GM18499 (cell line): ENCODE results near the gene IRF1.

ENCODE experiments used
- ATAC-seq: cut with Tn5 transposase; IDR thresholded peaks from one replicate; pipeline ENCODE4 v1.9.1; 2021; ENCODE audit warnings: moderate number of reproducible peaks; ENCODE audit not compliant: insufficient read depth, unreplicated experiment

The IRF1 gene

DNA sequence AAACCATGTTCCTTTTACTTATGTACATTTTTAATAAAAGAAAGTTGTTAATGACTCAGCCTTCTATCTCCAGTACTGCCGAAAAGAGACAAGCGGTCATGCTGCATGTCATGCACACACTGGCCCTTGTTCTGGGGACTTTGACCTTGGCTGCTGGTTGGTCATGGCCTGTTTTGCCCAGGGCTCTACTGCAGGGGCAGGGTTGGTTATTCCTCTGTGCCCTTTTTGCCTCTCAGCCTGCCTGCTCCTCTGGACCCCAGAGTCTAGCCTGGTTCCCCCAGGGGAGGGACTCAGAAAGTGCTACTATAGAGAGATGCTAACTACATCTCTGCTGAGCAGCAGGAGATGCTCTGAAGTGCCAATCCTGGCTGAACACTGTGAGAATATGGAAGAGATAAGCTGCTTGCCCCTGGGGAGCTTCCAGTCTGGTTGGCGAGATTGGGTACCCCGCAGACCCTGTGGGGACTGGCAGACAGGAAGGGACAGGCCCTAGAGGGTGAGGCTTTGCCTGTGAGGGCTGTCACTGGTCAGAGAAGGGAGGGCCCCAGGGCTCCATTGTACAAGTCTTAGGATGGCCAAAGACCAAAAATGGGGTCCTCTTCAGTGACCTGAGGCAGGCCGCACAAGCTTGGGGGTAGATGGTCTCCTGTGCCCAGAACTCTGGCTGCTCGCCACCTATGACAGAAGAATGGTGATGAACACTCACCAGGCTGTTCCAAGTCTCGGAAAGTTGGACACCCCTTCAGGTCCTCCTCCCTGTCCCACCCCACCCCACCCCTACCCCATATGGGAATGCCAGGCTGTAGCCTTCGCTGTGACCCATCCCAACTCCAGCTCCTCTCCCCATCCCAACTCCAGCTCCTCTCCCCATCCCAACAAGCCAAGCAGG, 14.3 kb downstream of the IRF1 start:
- no peak for ATAC-seq

DNA sequence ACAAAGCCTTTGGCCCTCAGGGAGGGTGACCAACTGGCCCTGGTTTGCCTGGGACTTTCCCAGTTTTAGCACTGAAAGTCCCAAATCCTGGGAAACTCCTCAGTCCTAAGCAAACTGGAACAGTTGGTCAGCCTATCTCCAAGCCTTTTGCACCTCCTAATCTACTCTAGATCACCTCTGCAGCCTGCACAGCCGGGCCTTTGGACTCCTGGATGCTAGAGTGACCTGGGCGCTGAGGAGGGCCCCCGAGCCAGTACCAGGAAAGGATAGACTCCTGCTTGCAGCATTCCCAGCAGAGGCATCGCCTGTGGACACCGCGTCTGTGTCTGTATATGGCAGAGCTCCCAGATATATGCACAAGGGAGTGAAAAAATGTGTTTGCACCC, 15.1 kb downstream of the IRF1 start:
- no peak for ATAC-seq

DNA sequence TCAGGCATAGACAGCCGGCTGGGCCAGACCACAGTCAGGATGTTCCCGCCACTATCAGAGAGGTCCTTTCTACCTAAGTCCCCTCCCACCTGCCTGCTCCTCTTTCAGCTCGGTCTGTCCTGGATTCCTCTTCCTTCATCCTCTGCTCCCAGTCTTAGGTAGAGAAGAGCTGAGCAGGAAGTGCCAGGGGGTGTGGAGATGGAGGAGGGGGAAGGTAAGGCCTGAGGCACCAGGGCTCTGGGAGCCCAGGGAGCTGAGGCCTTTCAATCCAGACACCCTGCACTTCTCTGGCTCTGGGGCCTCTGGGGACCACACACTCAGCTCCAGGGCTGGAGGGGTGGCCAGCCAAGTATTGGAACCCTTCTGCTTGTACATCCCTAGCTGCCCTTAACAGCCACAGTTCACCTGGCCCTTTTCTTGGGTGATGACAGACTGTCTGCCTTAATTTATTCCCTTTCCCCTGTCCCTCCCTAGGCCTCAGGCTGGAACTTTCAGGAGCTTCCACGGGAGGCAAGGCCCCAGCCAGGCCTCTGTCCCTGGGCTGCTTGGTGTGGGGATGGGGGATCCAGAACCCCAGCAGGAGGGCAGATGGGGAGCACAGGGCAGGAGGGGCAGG, 15.6 kb downstream of the IRF1 start:
- ATAC-seq: no peak

DNA sequence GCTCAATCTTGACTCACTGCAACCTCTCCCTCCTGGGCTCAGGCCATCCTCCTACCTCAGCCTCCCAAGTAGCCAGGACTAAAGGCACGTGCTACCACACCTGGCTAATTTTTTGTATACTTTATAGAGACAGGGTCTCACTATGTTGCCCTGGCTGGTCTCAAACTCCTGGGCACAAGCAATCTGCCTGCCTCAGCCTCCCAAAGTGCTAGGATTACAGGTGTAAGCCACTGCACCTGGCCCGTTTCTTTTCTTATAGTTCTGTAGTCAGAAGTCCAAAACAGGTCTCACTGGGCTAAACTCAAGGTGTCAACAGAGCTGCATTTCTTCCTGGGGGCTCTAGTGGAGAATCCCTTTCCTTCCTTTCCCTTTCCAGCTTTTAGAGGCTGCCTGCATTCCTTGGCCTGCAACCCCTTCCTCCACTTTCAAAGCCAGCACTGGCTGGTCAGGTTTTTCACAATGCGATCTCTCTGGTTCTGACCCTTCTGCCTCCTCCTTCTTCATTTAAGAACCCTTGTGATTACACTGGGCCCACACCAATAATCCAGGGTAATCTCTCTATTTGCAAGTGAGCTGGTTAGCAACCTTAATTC, 16.3 kb downstream of the IRF1 start:
- no peak for ATAC-seq

DNA sequence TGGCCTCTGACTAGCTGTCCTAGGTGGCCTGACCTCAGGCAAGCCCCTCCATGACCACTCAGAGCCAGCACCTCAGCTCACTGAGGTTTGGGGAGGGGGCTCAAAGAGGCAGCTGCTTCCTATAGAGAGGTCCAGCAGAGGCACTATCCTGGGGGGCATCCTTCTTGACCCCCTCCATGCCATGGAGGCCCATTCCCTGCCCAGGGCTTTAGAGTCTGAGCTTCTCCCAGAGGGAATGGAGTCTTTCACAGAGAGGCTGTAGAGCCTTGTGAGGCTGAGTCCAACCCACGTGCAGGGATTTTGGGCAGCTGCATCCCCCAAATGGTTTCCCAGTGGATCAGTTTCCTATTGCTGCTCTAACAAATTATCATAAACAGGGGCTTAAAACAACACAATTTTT, 16.9 kb downstream of the IRF1 start:
- no peak for ATAC-seq

DNA sequence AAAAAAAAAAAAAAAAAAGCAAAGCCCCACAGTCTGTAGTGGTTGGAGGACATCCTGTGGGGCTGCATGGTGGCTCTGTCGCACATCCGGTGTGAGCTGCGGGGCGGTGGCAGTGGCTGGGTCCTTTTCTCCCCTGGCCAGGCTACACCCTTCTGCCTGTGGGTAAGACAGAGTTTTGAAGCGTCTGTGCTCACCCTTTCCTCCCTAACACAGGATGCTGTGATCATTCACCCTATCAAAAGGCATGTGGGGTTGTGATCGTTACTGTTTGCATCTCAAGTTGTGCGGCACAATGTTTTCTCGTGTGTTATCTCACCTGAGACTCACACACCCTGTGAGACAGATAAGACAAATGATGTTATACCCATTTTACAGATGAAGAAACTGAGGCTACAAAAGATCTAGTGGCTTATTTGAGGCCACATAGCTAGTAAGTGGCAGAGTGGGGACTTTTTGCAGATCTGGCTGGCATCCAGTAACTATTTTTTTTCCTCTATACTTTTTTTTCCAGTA, 17.5 kb downstream of the IRF1 start:
- ATAC-seq: peak; percentile 54

DNA sequence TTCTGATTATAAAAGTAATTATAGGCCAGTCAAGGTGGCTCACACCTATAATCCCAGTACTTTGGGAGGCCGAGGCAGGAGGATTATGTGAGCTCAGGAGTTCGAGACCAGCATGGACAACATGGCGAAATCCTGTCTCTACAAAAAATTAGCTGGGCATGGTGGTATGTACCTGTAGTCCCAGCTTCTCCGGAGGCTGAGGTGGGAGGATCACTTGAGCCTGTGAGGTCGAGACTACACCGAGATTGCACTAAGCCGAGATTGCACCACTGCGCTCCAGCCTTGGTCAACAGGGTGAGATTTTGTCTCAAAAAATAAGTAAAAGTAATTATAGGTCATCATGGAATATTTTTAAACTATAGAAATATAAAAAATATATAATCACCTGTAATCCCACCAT, 18.1 kb downstream of the IRF1 start:
- no peak for ATAC-seq

DNA sequence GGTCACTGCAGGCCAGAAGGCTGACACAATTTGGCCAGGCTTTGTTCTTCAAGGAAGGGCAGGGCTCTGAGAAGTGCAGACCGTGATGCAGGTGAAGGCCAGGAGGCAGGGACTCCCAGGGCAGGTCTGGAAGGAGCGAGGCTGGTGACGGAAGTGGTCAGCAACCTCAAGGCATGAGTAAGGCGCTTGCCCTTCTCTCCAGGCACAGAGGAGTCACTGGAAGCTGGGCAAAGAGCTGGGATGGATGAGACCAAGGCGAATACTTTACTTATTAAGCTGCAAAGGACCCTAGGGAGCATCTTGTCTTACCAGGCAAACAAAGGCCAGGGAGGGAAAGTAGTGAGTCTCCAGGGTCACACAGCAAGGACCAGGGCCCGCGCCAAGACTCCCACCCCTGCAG, 18.6 kb downstream of the IRF1 start:
- ATAC-seq: no peak

DNA sequence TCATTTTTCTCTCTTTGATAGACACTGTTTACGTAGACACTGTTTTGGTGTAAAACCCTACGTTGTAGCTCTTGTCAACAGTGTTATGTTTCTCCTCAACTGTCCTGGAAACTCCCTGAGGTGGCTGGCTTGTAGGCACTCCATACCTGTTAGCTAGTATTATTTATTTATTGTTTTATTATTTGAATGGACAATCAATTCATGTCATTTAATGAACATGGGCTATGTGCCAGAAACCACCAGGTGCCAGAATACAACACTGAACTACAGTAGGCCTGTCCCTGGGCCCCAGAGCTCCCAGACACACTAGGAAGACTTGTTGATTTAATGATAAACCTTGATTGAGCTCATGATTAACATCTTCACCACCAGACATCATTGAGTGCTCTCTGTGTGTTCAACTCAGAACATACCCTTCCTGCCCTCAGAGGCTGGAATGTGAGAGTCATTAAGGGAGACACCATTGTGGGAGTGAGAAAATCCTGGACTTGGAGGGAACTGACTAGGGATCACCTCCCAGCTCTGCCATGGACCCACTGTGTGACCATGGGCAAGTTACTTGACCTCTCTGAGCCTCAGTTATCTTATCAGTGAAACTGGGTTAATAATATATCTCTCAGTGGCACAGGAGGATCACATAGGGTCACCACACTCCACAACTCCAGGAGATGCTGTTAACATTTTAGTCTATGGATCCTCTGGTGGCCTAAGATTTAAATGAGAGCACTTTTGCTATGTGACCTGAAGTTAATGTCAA, 19.2 kb downstream of the IRF1 start:
- ATAC-seq: no peak

DNA sequence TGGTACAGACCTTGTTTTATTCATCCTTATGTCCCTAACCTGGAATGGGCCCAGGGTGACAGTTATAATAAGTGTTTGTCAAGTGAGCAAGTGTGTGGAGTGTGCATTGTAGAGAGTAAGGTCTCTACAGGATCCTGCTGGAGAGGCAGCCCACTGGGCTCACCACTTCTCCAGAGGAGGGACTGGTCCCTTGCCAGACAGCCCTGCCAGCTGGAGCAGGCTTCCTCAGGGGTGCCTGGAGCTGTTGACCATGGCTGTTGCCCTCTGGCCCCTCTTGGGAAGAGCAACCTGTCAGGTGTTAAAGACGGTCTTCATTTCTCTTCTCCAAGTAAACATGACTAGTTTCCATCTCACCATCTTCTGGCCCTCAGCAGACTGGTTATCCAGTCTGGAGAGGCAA, 20.0 kb downstream of the IRF1 start:
- no peak for ATAC-seq

DNA sequence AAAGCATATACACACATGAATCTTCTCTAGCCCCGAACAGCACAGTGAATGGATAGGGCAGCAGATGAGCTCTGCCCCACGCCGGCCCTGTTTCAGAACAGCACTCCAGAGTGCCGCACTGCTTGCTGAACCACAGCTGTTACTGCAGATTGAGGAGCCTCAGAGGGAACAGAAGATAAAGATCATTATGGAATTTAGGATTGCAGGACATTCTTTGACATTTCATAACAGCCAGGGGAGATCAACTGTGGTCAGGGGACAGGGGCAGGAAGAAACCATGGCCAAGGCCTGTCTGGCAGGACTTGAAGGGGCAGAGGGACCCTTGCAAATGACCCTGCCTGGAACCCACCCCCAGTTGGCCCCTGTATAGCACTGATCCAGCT, 20.6 kb downstream of the IRF1 start:
- no peak for ATAC-seq

DNA sequence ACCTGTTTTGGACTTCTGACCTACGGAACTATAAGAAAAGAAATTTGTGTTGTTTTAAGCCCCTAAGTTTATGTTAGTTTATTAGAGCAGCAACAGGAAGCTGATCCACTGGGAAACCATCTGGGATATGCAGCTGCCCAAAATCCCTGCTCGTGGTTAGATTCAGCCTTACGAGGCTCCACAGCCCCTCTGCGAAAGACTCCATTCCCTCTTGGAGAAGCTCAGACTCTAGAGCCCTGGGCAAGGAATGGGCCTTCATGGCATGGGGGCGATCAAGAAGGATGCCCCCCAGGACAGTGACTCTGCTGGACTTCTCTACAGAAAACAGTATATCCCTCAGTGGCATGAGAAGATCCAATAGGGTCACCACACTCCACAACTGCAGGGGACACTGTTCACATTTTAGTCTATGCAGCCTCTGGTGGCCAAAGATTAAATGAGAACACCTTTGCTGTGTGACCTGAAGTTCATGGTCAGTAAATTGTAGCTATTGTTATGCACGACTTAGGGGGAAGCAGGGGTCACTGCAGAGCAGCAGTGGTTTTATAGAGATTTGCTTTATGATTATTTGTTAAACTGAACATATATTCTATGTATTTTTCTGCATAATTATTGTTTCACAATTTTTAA, 21.1 kb downstream of the IRF1 start:
- ATAC-seq: no peak

DNA sequence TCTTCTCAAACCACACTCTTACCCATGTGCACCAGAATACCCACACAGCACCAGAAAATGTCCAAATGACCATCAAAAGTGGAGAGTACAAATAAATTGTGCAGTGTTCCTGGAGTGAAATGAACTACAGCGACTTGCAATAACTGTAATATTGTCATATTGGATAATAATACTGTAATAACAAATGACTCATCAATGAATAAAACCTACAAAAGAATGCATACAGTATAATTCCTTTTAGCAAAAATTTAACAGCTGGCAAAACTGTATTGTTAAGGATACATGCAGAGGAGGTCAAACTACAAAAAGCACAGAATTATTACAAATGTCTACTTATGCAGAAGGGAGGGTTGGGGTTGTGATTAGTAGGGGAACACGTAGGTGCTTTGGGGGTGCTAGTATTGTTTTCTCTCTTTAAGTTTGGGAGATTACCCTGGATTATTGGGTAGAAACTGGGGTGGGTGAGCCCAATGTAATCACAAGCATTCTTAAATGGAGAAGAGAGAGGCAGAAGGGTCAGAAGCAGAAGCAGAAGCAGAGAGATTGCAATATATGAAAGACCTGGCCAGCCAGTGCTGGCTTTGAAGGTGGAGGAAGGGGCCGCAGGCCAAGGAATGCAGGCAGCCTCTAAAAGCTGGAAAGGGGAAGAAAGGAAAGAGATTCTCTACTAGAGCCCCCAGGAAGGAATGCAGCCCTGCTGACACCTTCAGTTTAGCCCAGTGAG, 21.8 kb downstream of the IRF1 start:
- ATAC-seq: no peak

DNA sequence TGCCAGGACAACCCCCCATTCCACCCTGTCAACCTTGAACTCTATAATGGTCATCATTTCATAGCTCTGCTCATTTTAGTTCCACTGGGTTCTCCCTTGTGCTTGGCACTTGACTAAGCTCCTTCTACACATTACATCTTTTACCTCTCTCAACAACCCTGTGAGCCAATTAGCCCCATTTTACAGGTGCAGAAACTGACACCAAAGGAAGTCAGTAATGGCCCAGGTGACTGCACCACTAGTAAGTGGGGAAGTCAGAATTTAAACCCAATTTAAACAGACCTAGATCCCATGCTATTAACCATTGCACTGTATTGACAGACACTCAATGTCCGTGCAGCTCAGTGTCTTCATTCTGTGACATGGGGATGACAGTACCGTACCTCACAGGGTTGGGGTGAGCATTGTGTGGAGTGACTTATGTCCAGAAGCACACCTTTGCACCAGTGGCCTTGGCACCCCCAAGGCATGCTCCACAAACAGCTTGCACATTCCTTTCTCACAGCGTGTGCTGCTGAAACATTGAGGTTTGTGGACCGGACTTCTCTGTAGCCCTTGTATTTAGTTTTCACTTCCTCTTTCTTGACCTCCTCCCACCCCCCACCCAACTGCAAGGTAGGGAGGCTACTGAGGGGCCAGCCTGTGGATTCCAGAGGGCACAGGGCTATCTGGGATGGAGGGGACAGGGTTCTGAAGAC, 23.1 kb downstream of the IRF1 start:
- ATAC-seq: no peak

DNA sequence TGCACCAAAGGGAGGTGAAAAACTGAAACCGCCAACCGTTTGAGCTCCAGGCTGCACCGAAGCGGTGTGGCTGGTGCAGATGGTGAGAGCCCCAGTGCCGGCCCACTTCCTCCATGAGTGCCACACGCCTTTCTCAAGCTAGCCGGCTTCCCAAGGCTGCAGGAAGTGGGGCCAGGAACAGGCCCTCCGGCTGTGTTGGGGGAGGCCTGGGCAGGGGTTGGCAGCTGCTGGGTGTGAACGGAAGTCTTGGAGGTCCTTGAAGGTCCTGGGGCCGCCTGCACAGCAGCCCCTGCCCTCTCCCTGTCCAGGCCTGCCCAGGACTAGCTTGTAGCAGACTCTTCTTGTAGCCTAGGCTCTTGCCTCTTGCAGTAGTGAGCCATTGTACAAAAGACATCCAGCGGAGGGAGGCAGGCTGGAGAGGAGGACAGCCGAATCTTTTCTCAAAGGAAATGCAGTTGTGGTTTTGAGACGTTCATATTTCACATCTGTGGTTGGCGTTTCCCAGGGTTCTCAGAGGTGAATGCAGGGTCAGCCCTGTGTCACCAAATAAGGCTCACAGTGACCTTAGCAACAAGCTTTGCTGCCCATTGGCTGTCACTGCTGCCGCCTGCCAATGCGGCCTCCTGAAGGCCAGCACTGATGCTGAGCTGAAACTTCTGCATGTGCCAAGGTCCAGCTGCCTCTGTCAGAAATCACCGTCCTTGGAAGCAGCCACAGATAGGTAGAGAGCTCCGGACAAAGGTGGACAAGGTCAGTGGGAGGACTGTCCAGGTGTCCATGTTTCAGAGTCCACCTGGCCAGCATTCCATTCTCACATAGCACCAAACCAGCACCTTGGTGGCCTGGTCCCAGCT, 23.9 kb downstream of the IRF1 start:
- ATAC-seq: peak; percentile 59

DNA sequence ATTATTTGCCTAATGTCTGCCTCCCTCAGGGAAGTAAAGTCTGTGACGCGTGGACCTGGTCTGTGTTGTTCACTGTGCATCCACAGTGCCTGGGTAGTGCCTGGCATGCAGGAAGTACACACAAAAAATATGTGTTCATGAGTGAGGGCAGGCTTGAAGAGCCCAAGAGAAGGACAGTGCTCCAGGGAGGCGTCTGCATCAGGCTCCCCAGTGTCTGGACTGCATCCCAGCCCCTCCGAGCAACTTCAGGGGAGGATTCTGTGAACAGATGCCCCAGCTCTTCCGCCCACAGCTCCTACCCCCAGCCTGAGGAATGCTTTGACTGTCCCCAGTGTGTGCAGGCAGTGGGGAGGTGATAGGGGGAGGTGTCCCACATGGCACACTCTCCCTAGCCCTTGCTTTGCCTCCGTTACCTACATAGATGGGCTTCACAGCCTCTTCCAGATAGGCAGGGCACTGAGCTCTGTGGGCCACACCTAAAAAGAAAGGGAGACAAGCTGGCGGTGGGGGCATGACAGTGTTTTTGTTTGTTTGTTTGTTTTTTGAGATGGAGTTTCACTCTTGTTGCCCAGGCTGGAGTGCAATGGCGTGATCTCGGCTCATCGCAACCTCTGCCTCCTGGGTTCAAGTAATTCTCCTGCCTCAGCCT, 25.4 kb downstream of the IRF1 start:
- no peak for ATAC-seq

DNA sequence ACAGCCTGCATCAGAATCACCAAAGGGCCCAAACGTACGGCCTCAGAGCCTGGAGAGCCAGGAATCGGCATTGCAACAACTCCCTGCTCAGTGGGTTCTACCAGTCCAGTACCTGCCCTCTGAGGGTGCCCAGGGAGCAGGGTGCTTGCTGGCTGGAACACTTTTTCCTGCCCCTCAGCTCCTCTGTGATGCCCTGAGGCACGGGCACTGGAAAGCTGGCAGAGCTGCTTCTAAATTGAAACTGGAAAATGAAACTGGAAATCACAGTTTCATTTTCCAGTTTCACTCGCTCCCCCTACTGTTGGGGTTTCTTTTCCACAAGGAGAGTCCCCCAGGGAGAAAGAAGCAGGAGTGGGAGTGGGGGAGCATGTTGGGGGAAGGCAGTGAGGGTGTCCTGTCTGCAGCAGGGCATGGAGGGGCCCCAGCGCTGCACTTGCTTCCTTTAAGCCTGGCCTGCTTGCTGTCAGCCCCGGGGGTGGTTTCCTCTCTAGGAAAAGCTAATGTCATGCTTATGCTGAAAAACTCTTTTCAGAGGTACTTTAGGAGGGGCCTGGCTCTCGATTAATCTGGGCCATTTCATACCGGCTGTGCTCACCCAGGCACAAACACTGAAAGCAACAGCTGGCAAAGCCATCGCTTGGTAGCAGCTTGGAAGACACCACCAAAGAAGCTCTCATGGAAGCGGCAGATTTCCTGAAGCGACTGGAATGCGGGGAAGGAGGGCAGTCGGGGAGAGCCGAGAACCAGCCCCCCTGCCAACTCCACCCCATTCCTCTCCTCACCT, 26.2 kb downstream of the IRF1 start:
- no peak for ATAC-seq
